Measurements from ENCODE around the gene FAM9A. TPM values are rescaled to one million over a fixed set of nuclear protein-coding genes. Genes with fewer than 3 reads are reported as not detected.

FAM9A gene
- total RNA-seq: not detected in 2 replicates

GRCh38 chrX:8801041-8801599, at the start of gene FAM9A:
Gene FAM9A, minus strand, starts transcription at chrX:8801383. Its CDS starts 1,212 bp downstream, at chrX:8800171.

Other genes starting within 250 kb of the FAM9A start
- 0.26 TPM in 1 of 2 replicates, not detected in the other for gene ANOS1, start 69.2 kb downstream of the FAM9A start, total RNA-seq
- not detected in 2 replicates for gene FAM9B, start 232.7 kb upstream of the FAM9A start, total RNA-seq

All from bronchial smooth muscle cell (primary cell).